OCI-LY3 (cell line): ENCODE data around the gene GATA5.

Source experiments
- CTCF ChIP-seq: fragments of 200-600, 300-600 bp; sonication (generic); IDR thresholded peaks from 2 replicates; pipeline ENCODE4 v1.5.1; 2014; ENCODE audit warnings: antibody characterized with exemption, low read length, low read depth
- EZH2phosphoT487 ChIP-seq: fragments of 200-600 bp; shearing (Covaris generic); IDR thresholded peaks from 2 replicates; pipeline ENCODE4 v1.6.1; 2018; ENCODE audit warnings: antibody characterized with exemption, mixed run types, low read depth

- TF ChIP-seq CTCF (no peak), EZH2phosphoT487 (no peak)
These were observed 31.0 kb upstream of the GATA5 start for GRCh38 chr20:62506791-62507190.
